ENCODE results near the gene POTEF.
"Not testable (repeated sequence)": the region's sequence is repeated elsewhere in the genome, so short reads cannot be mapped to it uniquely, and the experiment has no call there.

- not testable (repeated sequence) for TF ChIP-seq CTCF, POLR2A (IDR thresholded peaks at IDR 0.05)
These were observed 32.0 kb upstream of the POTEF start for GRCh38 chr2:130160838-130161705.
